ENCODE results near the gene CDYL. TPM values are rescaled to one million over a fixed set of nuclear protein-coding genes. Genes with fewer than 3 reads are reported as not detected.

CDYL gene
- polyA plus RNA-seq, 3 donors: 2.9 to 21.2 (median 4.2) TPM

GRCh38 chr6:4892785-4893485, 116.7 kb downstream of the CDYL start:
- Mint-ChIP-seq H3K27me3 (ENCODE audit: low read depth in 3 of 3) (peaks cover 0 to 2% (median 0%) of the 10 kb centered on the region in 3 donors), H3K36me3 (peaks cover 54 to 55% of the 10 kb centered on the region in 2 donors), H3K4me1 (peaks cover 21% of the 10 kb centered on the region), H3K27ac (peak overlapping the region in 2 of 7 donors; percentile 1), H3K4me3 (no peak overlapping the region), H3K9me3 (peaks cover 0 to 7% (median under 1%) of the 10 kb centered on the region in 7 donors)
- Histone ChIP-seq H3K9ac (ENCODE audit: insufficient read depth, low read length, poor library complexity, severe bottlenecking) (no peak overlapping the region), H3K36me3 (replicated peaks in 1 of 2; ENCODE audit: control insufficient read depth in 1 of 2, insufficient read depth in 2 of 2, low read length in 2 of 2) (peaks cover 26 to 61% of the 10 kb centered on the region in 2 donors), H4K20me1 (ENCODE audit: insufficient read depth, low read length) (peaks cover 67% of the 10 kb centered on the region), H2AFZ (ENCODE audit: insufficient read depth, low read depth, low read length, poor library complexity, severe bottlenecking) (no peak overlapping the region), H3K27ac (ENCODE audit: low read depth in 1 of 2, low read length in 2 of 2) (no peak overlapping the region), H3K27me3 (ENCODE audit: control insufficient read depth in 2 of 2, insufficient read depth in 2 of 2, low read length in 2 of 2) (no peaks in the 10 kb centered on the region), H3K4me2 (replicated peaks; ENCODE audit: extremely low read depth, low read length, poor library complexity, severe bottlenecking) (no peak overlapping the region), H3K9me3 (replicated peaks in 1 of 2; ENCODE audit: control insufficient read depth in 1 of 2, insufficient read depth in 1 of 2, low read length in 2 of 2) (no peaks in the 10 kb centered on the region), H3K4me1 (ENCODE audit: control insufficient read depth in 1 of 2, insufficient read depth in 2 of 2, low read length in 2 of 2) (peaks cover 9% of the 10 kb centered on the region in 2 donors), H3K79me2 (ENCODE audit: insufficient read depth, low read length) (peaks cover 60% of the 10 kb centered on the region), H3K4me3 (replicated peaks in 1 of 3; ENCODE audit: low read depth in 2 of 3, low read length in 3 of 3) (no peak overlapping the region)
- 93% methylated on average over 16 of the region's 20 CpGs for WGBS (ENCODE audit: insufficient coverage)
- no peak for TF ChIP-seq CTCF (IDR thresholded peaks at IDR 0.05)
- intact Hi-C loops (cut with micrococcal nuclease): no loop called here
- no peak for DNase-seq

GRCh38 chr6:4894049-4894448, 117.8 kb downstream of the CDYL start:
- Mint-ChIP-seq H3K4me3 (no peak overlapping the region), H3K9me3 (peaks cover 0 to 18% (median 3%) of the 10 kb centered on the region in 7 donors), H3K27ac (no peak overlapping the region), H3K27me3 (ENCODE audit: low read depth in 3 of 3) (peaks cover 0 to 2% (median 0%) of the 10 kb centered on the region in 3 donors), H3K36me3 (peaks cover 62 to 64% of the 10 kb centered on the region in 2 donors), H3K4me1 (peaks cover 14% of the 10 kb centered on the region)
- Histone ChIP-seq H3K36me3 (replicated peaks in 1 of 2; ENCODE audit: control insufficient read depth in 1 of 2, insufficient read depth in 2 of 2, low read length in 2 of 2) (peaks cover 33 to 72% of the 10 kb centered on the region in 2 donors), H2AFZ (ENCODE audit: insufficient read depth, low read depth, low read length, poor library complexity, severe bottlenecking) (no peak overlapping the region), H3K4me1 (ENCODE audit: control insufficient read depth in 1 of 2, insufficient read depth in 2 of 2, low read length in 2 of 2) (peaks cover 9% of the 10 kb centered on the region in 2 donors), H3K4me3 (replicated peaks in 1 of 3; ENCODE audit: low read depth in 2 of 3, low read length in 3 of 3) (no peak overlapping the region), H3K9me3 (replicated peaks in 1 of 2; ENCODE audit: control insufficient read depth in 1 of 2, insufficient read depth in 1 of 2, low read length in 2 of 2) (no peaks in the 10 kb centered on the region), H3K27me3 (ENCODE audit: control insufficient read depth in 2 of 2, insufficient read depth in 2 of 2, low read length in 2 of 2) (no peaks in the 10 kb centered on the region), H3K9ac (ENCODE audit: insufficient read depth, low read length, poor library complexity, severe bottlenecking) (no peak overlapping the region), H3K79me2 (ENCODE audit: insufficient read depth, low read length) (peaks cover 50% of the 10 kb centered on the region), H3K27ac (ENCODE audit: low read depth in 1 of 2, low read length in 2 of 2) (no peak overlapping the region), H3K4me2 (replicated peaks; ENCODE audit: extremely low read depth, low read length, poor library complexity, severe bottlenecking) (no peak overlapping the region), H4K20me1 (ENCODE audit: insufficient read depth, low read length) (peaks cover 56% of the 10 kb centered on the region)
- WGBS (ENCODE audit: insufficient coverage): 100% methylated on average over 8 of the region's 9 CpGs
- intact Hi-C loops (cut with micrococcal nuclease): no loop called here
- no peak for DNase-seq
- TF ChIP-seq CTCF (IDR thresholded peaks at IDR 0.05): no peak
